SIG-M5 (cell line): ENCODE data around the gene ADGRG7.
"Not testable (repeated sequence)": the region's sequence is repeated elsewhere in the genome, so short reads cannot be mapped to it uniquely, and the experiment has no call there.

ENCODE experiments used
- DNase-seq: peaks from one replicate; lab custom pipeline; 2025; lab: John Stamatoyannopoulos, UW

The ADGRG7 gene

DNA sequence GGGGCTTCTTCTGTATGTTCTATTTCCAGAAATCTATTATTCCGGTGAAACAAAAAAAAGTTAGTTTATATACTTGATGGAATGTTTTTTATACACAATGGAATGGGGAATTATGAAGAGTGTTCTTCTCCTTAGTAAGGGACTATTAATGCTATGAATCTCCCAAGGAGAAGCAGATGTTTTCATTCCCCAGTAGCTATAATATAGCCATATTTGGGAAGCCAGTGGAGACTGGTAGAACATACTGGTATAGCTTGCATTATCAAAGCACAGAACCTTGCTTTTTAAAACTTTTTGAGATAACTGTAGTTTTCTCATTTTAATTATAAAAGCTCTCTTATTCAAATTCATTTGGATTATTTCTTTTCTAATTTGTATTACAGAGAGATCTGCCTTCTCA is 38.3 kb downstream of the ADGRG7 start:
- no peak for DNase-seq

GRCh38 chr3:100650651-100651619 is 41.5 kb downstream of the ADGRG7 start:
- DNase-seq: peak; percentile 26

GRCh38 chr3:100653604-100654294 is 44.3 kb downstream of the ADGRG7 start:
- DNase-seq: no peak

GRCh38 chr3:100656945-100657344 is 47.5 kb downstream of the ADGRG7 start:
- no peak for DNase-seq

DNA sequence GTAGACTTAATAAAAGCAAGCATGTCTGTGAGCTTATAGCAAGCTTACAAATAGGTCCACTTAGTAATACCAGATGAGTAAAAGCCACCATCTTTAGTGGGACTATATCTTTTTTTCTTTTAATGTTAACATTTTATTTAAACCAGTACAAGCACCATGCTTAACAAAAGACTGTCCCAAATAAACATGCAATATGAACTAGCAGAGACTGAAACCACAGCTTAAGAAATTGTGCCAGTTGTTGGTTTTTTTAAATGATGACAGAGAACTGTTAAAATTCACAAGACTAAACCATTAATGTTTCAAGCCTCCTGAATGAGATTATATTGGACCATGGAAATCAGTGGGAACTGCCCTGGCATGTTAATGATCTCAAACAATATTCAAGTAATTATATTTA is 51.9 kb downstream of the ADGRG7 start:
- DNase-seq: not testable (repeated sequence)

DNA sequence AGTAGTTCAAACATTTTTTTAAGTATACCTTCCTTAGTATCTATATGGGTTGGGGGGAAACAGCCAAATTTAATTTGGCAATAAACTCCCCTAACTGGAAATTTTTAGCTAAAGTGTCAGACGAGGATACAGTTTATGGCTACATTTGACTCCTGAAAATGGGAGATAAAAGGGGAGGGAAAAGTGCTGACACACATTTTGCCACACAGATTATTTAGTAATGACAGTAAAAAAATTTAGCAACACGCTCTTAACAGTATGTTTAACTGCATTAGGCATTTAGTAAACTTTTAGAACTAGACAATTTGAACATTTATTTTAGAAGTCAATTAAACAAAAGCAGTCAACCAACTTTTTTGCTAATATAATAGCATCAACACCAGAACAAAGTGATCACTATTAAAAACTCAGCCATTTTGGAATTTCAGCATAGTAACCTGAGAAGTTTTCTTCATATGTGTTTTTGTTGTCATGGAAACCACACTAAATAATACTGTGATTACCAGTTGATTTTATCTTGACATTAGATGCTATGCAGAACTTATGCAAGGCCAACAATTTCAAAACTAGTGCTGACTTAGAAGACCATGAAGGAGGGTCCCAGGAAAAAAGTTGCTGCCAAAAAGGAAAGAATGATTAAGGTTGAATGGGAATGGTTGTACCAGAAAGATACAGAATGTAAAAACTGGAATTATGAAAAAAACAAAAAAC is 52.9 kb downstream of the ADGRG7 start:
- DNase-seq: no peak

DNA sequence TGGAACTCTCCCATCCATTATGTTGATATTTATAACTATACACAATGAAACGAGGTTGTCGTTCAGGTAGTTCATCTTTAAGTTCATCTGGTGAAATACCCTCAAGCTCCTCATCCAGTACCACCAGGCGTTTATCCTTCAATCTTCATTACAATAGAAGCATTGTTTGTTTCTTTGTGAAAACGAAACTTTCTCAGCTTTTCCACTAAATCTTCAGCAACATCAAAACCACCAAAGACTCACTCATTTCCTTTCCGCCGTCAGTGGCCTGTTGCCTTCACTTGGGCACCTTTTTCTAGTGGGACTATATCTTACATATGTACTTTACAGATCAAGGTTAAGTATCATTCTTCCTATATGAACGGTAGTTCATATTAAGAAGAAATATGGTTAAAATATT is 55.8 kb downstream of the ADGRG7 start:
- no peak for DNase-seq

GRCh38 chr3:100666699-100667098 is 57.3 kb downstream of the ADGRG7 start:
- DNase-seq: not testable (repeated sequence)

GRCh38 chr3:100667316-100667715 is 57.9 kb downstream of the ADGRG7 start:
- DNase-seq: not testable (repeated sequence)

GRCh38 chr3:100670995-100671394 is 61.6 kb downstream of the ADGRG7 start:
- DNase-seq: not testable (repeated sequence)

- DNase-seq: no peak
Measured at GRCh38 chr3:100681496-100681895, 72.1 kb downstream of the ADGRG7 start.

DNA sequence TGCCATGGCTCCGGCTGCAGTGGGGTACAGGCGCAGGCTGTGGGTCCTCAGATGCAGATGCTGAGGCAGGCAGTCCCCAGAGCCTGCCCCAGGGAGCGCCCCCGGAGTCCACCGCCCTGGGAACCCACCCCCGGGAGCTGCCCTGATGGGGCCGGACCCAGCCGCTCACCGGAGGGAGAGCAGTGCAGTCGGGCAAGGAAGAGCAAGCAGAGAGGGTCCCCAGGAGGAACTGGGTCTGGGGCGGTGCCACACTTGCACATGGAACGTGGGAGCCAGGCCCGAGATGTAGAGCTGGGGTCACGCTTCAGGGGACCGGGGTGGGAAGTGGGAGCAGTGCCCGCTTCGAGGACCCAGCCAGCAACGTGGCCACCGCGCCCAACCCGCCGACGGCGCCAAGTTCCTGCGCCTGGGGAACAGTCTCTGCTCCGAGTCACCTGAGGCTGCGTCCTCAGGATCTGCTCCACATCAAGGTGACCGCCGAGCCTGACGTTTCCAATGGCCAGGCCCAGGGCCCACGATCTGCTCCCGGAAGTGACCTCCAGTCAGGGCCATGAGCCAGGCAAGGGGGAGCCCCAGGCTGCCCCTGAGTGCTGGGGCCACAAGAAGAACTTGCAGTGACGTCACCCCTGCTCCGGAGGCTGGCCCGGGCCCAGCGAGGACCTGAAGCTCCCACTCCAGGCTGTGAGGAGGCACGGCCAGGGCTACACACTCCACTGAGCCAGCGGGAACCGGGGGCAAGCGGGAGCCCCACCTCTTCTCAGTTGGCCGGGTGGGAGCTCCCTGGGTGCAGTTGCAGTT is 72.9 kb downstream of the ADGRG7 start:
- no peak for DNase-seq

DNA sequence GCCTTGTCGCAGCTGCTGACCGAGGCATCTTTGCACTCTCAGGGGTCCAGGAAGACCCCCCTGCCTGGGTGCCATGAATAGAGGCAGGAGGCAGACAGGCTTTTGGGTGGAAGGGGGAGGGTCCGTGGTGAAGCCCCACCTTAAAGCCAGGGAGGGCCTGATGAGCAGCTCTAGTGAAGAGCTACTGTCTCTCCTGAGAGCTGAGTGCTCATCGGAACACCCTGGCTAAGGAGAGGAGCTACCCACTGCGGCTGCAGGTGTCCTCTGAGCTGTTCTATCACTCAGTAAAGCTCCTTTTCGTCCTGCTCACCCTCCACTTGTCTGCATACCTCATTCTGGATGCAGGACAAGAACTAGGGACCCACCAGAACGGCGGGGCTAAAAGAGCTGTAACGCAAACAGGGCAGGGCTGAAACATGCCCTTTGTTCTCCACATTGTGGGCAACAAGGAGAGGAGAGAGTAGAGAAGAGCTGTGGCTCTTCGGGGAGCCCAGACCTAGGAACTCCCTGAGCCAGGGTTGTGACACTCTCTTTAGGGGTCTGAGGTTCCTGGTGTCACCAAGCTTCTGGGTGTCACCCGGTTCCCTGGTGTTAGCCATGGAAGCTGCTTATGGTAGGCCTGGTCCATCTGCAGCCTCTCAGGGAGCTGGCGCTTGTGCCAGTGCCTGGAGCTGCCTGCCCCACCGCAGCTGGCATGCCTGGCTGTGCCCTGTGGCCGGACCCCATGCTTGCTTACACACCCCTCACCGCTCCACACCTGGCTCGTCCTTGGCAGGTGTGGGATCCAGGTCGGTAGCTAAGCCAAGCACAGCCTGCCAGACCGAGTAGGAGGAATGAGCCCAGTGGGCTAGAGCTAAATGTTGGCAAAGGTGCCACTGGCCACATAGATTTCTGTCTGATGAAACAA is 73.7 kb downstream of the ADGRG7 start:
- DNase-seq: no peak

GRCh38 chr3:100693225-100693624 is 83.8 kb downstream of the ADGRG7 start:
- DNase-seq: no peak

DNA sequence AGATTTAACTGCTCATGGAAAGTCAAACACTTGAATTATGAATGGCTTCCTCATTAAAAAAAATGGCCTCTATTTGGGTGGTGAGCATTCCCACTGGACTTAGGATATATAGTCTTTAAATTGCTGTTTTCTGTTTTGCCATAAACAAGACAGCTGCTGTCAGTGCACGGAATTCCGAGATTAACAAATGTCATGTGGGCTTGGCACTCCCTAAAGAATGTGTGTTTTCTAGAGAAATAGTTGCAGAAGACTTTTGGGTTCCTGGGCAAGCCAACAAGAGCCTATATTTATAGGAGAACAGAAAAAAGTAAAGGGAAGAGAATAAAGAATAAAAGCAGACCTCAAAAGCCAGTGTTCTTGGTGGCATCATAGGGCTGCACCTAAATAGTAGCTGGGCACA is 86.3 kb downstream of the ADGRG7 start:
- DNase-seq: no peak

GRCh38 chr3:100696161-100696560 is 86.8 kb downstream of the ADGRG7 start:
- DNase-seq: no peak

DNA sequence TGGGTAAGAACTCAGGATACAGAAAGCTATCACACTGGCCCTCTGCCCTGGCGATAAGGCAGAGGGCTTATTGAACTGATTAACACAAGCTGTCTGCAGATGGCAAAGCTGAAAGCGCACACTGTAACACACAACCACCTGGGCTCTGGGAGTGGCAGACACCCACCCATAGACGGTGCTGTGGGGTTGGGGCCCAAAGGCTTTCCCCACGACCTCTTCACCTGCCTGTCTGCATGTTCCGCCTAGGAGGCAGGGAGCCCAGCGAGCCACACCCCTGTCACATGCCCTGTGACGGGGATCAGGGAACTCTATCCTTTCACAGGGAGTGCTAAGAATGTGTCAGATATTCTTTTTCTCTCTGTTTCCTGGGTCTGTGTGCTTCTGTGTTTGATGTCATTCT is 87.8 kb downstream of the ADGRG7 start:
- DNase-seq: no peak

DNA sequence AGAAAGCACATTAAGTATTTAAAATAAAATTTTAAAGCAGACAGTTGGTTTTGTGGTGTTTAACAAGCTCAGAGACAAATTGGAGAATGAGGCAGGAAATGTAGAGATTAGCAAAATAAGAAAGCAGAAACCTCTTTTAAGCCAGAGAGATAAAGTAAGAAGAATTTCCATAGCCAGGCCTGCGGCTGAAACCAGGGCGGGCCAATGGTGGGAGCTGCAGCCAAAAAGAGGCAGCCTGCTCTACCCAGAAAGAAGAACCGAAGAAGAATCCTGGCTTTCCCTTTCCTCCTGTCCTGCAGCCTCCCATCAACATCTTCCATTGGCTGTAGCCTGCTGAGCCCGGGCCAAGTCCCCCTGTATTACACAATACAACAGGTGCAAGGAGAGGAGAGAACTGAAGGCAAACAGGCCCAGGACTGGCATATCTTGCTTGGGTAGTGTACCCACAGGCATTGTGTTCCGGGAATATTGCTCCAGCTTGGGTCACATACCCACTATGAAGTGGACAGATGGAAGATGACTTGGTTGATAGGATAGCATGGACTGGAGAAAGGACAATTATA is 88.4 kb downstream of the ADGRG7 start:
- DNase-seq: no peak

- DNase-seq: no peak
Measured at GRCh38 chr3:100698736-100699135, 89.3 kb downstream of the ADGRG7 start.

DNA sequence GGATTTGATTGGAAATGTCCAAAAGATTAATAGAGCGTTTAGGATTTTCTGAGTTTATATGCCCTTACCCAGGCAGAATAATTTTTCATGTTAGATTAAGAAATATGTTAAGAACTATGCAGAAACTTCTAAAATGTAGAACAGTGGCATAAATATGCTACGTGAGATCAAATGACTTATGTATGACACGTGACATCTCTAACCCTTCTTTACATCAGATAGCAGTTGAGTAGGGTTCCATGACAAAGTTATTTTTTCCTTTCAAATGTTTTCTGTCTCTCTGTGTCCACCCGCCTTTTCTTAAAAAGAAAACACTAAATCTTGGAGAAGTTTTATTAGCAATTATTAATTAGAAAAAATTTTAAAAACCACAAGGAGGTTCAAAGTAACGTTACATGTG is 91.3 kb downstream of the ADGRG7 start:
- DNase-seq: no peak
